Measurements from ENCODE around the gene MIEF2. TPM values are rescaled to one million over a fixed set of nuclear protein-coding genes. Genes with fewer than 3 reads are reported as not detected.

MIEF2 gene
- total RNA-seq, 1 donor from 2014 or later = 7.4 TPM

GRCh38 chr17:18254888-18255649 is 5.4 kb upstream of the MIEF2 start:
- Mint-ChIP-seq H3K4me1 (ENCODE audit: low read depth, unreplicated experiment) (peaks cover 3% of the 10 kb centered on the region), H3K4me3 (ENCODE audit: unreplicated experiment) (no peak overlapping the region), H3K36me3 (ENCODE audit: unreplicated experiment) (no peaks in the 10 kb centered on the region), H3K27ac (ENCODE audit: unreplicated experiment) (no peak overlapping the region), H3K27me3 (ENCODE audit: unreplicated experiment) (peaks cover 6% of the 10 kb centered on the region), H3K9me3 (ENCODE audit: unreplicated experiment) (peaks cover 2% of the 10 kb centered on the region)
- DNase-seq = no peak
- no peak for TF ChIP-seq CTCF (IDR thresholded peaks at IDR 0.05; ENCODE audit: partially characterized antibody, unreplicated experiment)

DNA sequence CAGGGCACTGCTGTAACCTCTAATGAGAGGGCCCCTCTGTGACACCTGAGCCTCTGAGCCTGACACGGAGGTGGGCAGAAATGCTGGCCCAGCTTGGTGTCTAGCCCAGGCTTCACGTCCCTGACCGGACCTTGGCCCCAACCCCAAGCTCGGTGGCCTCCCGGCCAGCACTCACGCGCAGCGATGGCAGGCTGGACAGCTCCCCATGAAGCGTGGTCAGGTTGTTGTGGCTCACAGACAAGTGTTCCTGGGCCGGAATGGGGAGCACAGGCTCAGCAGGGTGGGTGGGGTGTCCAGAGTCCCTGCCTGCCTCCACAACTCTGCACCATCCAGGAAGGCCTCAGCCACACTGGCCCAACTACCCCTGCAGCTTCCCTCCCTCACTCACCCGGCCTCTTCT is 4.1 kb upstream of the MIEF2 start:
- no peak for TF ChIP-seq CTCF (IDR thresholded peaks at IDR 0.05; ENCODE audit: partially characterized antibody, unreplicated experiment)
- H3K27ac Mint-ChIP-seq (ENCODE audit: unreplicated experiment) = no peak overlapping the region
- peaks cover 3% of the 10 kb centered on the region for H3K27me3 Mint-ChIP-seq (ENCODE audit: unreplicated experiment)
- H3K4me3 Mint-ChIP-seq (ENCODE audit: unreplicated experiment) = no peak overlapping the region
- peaks cover 2% of the 10 kb centered on the region for H3K9me3 Mint-ChIP-seq (ENCODE audit: unreplicated experiment)
- DNase-seq = no peak
- H3K36me3 Mint-ChIP-seq (ENCODE audit: unreplicated experiment) = no peaks in the 10 kb centered on the region
- peaks cover 1% of the 10 kb centered on the region for H3K4me1 Mint-ChIP-seq (ENCODE audit: low read depth, unreplicated experiment)

GRCh38 chr17:18256776-18257175 is 3.7 kb upstream of the MIEF2 start:
- peak overlapping the region; percentile 98 for H3K4me3 Mint-ChIP-seq (ENCODE audit: unreplicated experiment)
- DNase-seq = no peak
- H3K27me3 Mint-ChIP-seq (ENCODE audit: unreplicated experiment) = peaks cover 3% of the 10 kb centered on the region
- H3K36me3 Mint-ChIP-seq (ENCODE audit: unreplicated experiment) = no peaks in the 10 kb centered on the region
- no peaks in the 10 kb centered on the region for H3K9me3 Mint-ChIP-seq (ENCODE audit: unreplicated experiment)
- H3K27ac Mint-ChIP-seq (ENCODE audit: unreplicated experiment) = no peak overlapping the region
- no peaks in the 10 kb centered on the region for H3K4me1 Mint-ChIP-seq (ENCODE audit: low read depth, unreplicated experiment)
- TF ChIP-seq CTCF (IDR thresholded peaks at IDR 0.05; ENCODE audit: partially characterized antibody, unreplicated experiment) = no peak

GRCh38 chr17:18257268-18257981 is 3.0 kb upstream of the MIEF2 start:
- peak overlapping the region; percentile 95 for H3K27ac Mint-ChIP-seq (ENCODE audit: unreplicated experiment)
- peaks cover 3% of the 10 kb centered on the region for H3K27me3 Mint-ChIP-seq (ENCODE audit: unreplicated experiment)
- TF ChIP-seq CTCF (IDR thresholded peaks at IDR 0.05; ENCODE audit: partially characterized antibody, unreplicated experiment) = no peak
- no peaks in the 10 kb centered on the region for H3K36me3 Mint-ChIP-seq (ENCODE audit: unreplicated experiment)
- H3K9me3 Mint-ChIP-seq (ENCODE audit: unreplicated experiment) = no peaks in the 10 kb centered on the region
- H3K4me3 Mint-ChIP-seq (ENCODE audit: unreplicated experiment) = peak overlapping the region; percentile 98
- DNase-seq = peak; percentile 70
- no peaks in the 10 kb centered on the region for H3K4me1 Mint-ChIP-seq (ENCODE audit: low read depth, unreplicated experiment)

DNA sequence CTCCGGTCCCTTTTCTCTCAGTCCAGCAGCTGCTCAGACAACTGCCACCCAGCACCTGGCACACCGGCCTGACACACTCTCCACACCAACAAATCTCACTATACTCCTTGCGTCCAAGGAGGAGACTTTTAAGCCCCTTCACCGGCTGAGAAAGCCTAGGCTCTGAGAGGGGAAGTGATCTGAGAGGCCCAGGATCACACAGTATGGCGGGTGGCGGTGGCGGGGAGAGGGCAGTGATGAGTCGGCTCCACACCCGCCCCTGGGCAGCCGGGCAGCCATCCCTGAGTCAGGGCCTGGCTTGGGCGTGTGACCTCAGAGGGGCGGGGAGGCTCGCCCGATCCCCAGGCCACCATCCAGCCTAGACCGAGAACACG is 2.5 kb upstream of the MIEF2 start:
- H3K27me3 Mint-ChIP-seq (ENCODE audit: unreplicated experiment) = peaks cover 2% of the 10 kb centered on the region
- peak overlapping the region; percentile 95 for H3K27ac Mint-ChIP-seq (ENCODE audit: unreplicated experiment)
- H3K9me3 Mint-ChIP-seq (ENCODE audit: unreplicated experiment) = no peaks in the 10 kb centered on the region
- peak; percentile 78 for DNase-seq
- peak overlapping the region; percentile 98 for H3K4me3 Mint-ChIP-seq (ENCODE audit: unreplicated experiment)
- no peaks in the 10 kb centered on the region for H3K4me1 Mint-ChIP-seq (ENCODE audit: low read depth, unreplicated experiment)
- TF ChIP-seq CTCF (IDR thresholded peaks at IDR 0.05; ENCODE audit: partially characterized antibody, unreplicated experiment) = no peak
- H3K36me3 Mint-ChIP-seq (ENCODE audit: unreplicated experiment) = no peaks in the 10 kb centered on the region

All from glutamatergic neuron (in vitro differentiated cells).